ENCODE results near the gene CAMK1D. TPM values are rescaled to one million over a fixed set of nuclear protein-coding genes. Genes with fewer than 3 reads are reported as not detected.

The CAMK1D gene
- total and polyA plus RNA-seq, 10 of the 15 experiments (the other 5 are each of a cell fraction or from before 2014, with no cell fraction given), result 2.1 to 35.5 (median 14.7) TPM

DNA sequence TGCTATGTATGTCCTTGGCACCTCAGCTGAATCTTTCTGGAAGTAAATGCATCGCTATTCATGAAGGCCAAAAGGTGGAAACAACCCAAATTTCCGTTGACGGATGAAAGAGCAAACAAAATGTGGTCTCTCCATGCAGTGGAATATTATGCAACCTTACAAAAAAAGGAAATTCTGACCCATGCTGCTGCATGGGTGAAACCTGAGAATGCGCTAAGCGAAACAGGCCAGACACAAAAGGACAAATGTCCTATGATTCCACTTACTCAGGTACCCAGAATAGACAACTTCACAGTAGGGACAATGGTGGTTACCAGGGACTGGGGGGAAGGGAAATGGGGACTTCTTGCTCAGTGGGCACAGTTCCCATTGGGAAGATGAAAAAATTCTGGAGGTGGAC lies 158.8 kb downstream of the CAMK1D start (continued):
- TF ChIP-seq NR2C2 (IDR thresholded peaks at IDR 0.05; ENCODE audit: borderline replicate concordance, control insufficient read depth, insufficient read length, low read depth) (no peak), GATAD2B (conservative IDR thresholded peaks at IDR 0.05; ENCODE audit: low read depth) (no peak), SMAD5 (IDR thresholded peaks at IDR 0.05; ENCODE audit: low read depth) (no peak), EGR1 (IDR thresholded peaks at IDR 0.05; ENCODE audit: borderline replicate concordance in 1 of 2, low read depth in 2 of 2, low read length in 2 of 2) (no peak), CREB1 (IDR thresholded peaks at IDR 0.05; ENCODE audit: low read depth) (no peak), ZNF274 (IDR thresholded peaks at IDR 0.05; ENCODE audit: insufficient read depth, insufficient read length) (no peak)
- TF ChIP-seq, protein P1, sequence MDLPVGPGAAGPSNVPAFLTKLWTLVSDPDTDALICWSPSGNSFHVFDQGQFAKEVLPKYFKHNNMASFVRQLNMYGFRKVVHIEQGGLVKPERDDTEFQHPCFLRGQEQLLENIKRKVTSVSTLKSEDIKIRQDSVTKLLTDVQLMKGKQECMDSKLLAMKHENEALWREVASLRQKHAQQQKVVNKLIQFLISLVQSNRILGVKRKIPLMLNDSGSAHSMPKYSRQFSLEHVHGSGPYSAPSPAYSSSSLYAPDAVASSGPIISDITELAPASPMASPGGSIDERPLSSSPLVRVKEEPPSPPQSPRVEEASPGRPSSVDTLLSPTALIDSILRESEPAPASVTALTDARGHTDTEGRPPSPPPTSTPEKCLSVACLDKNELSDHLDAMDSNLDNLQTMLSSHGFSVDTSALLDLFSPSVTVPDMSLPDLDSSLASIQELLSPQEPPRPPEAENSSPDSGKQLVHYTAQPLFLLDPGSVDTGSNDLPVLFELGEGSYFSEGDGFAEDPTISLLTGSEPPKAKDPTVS (IDR thresholded peaks at IDR 0.05; ENCODE audit: low read depth, low read length), result no peak

DNA sequence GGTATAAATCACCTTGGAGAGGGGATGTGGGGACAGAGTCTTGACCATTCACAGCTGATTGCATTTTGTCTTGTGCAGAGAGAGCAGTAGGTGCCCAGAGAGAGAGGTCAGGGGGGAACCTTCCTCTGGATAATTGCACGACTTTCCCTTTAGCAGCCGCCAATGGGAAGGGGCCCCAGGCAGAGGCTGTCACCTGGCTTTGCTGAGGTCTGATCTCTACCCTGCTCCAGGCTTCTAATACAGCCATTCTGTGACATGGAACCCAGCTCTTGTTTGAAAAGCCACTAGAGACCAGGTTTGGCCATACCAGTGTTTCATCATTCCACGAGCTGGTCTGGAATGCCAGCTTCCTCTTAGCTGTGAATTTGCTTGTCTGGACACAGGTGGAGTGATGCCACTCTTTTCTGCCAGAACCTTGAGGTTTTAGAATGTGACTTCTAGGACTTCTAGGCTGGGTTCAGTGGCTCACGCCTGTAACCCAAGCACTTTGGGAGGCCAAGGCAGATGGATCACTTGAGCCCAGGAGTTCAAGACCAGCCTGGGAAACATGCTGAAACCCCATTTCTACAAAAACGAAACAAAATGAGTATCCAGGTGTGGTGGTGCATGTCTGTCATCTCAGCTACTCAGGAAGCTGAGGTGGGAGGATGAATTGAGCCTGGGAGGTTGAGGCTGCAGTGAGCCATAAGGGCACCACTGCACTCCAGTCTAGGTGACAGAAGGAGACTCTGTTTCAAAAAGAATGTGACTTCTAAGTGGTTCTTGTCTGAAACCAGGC lies 159.9 kb downstream of the CAMK1D start:
- TF ChIP-seq TCF3 (IDR thresholded peaks at IDR 0.05; ENCODE audit: borderline replicate concordance, insufficient read depth, low read depth, low read length), result no peak
- TF ChIP-seq, protein P2, sequence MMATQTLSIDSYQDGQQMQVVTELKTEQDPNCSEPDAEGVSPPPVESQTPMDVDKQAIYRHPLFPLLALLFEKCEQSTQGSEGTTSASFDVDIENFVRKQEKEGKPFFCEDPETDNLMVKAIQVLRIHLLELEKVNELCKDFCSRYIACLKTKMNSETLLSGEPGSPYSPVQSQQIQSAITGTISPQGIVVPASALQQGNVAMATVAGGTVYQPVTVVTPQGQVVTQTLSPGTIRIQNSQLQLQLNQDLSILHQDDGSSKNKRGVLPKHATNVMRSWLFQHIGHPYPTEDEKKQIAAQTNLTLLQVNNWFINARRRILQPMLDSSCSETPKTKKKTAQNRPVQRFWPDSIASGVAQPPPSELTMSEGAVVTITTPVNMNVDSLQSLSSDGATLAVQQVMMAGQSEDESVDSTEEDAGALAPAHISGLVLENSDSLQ (IDR thresholded peaks at IDR 0.05), result peak; percentile 25; the same call in 1 of the 2 replicates
- 0 out of 2 replicates have a peak, but pooled peaks have one; percentile 13 for TF ChIP-seq RUNX3 (IDR thresholded peaks at IDR 0.05; ENCODE audit: low read length)
- TF ChIP-seq STAT1 (conservative IDR thresholded peaks at IDR 0.05), result no peak
- FAIRE-seq, result no peak
- 73% methylated on average over 5 of the region's 5 CpGs for WGBS (ENCODE audit: insufficient coverage, insufficient replicate concordance, low lambda C conversion rate, missing lambda C conversion rate)
- Histone ChIP-seq H3K4me1 (ENCODE audit: control insufficient read depth, insufficient read depth, low read length) (peaks cover 3% of the 10 kb centered on the region; the same call in 1 of the 2 replicates), H2AFZ (ENCODE audit: control insufficient read depth, low read depth, low read length) (no peak overlapping the region), H3K4me2 (ENCODE audit: control insufficient read depth, insufficient read depth) (no peak overlapping the region), H3K36me3 (ENCODE audit: control insufficient read depth in 2 of 2, insufficient read depth in 2 of 2, low read length in 1 of 2) (peaks cover 0 to 4% of the 10 kb centered on the region in 2 experiments; a peak in 1 of 4 replicates), H3K4me3 (no peak overlapping the region), H3K79me2 (ENCODE audit: control insufficient read depth, insufficient read depth, low read length) (peaks cover 1% of the 10 kb centered on the region), H3K9me3 (replicated peaks; ENCODE audit: control insufficient read depth, insufficient read depth, low read length) (no peaks in the 10 kb centered on the region), H3K27ac (ENCODE audit: control insufficient read depth, insufficient read depth) (no peak overlapping the region), H3K27me3 (replicated peaks in 1 of 2; ENCODE audit: control insufficient read depth in 2 of 2, insufficient read depth in 2 of 2, low read length in 1 of 2) (no peaks in the 10 kb centered on the region), H4K20me1 (ENCODE audit: control insufficient read depth, insufficient read depth) (no peaks in the 10 kb centered on the region), H3K9ac (ENCODE audit: control insufficient read depth, insufficient read depth, low read length) (no peak overlapping the region)
- no TSS peak for BruUV-seq (replicated peaks)
- intact Hi-C loops (cut with micrococcal nuclease; ENCODE audit: unreplicated experiment), result no loop called here
- RAD21 ChIA-PET (ENCODE audit: unreplicated experiment), result no interaction called here
- peak; percentile 31; the same call in 2 of the 3 replicates for ATAC-seq
- SMC1A ChIA-PET (ENCODE audit: uncharacterized antibody, unreplicated experiment), result interaction anchor here (0.7 to 1.0 kb wide), 3 partner anchors 56 to 158 kb away, joined by 3 read pairs; no protein-coding TSS in a partner anchor
- POLR2A ChIA-PET, result no interaction called here
- in situ Hi-C loops (cut with MboI), result no loop called here
- CTCF ChIA-PET, result interaction anchor here (0.8 kb wide), 1 partner anchor 245 kb away, joined by 5 read pairs; no protein-coding TSS in a partner anchor
- DNase-seq (ENCODE audit: low read depth, low spot score), result peak; percentile 21

Data from GM12878 (cell line).